Activated naive CD8-positive, alpha-beta T cell treated with anti-CD3 and anti-CD28 coated beads, Interleukin-2, amount 10 ng/mL, durations not matched to agents 7 days and 5 days (primary cell): ENCODE results near the gene TET1. TPM values are rescaled to one million over a fixed set of nuclear protein-coding genes. Genes with fewer than 3 reads are reported as not detected.
"Not testable (repeated sequence)": the region's sequence is repeated elsewhere in the genome, so short reads cannot be mapped to it uniquely, and the experiment has no call there.

Experiments
- ATAC-seq: fragments of 150-1000 bp; cut with Tn5 transposase; one replicate; pipeline ENCODE4 v1.10.0; 2021; ENCODE audit warnings: low read depth, moderate library complexity
- POLR2A ChIA-PET: fragments of 350-600 bp; sonication (Branson Sonifier 250); formaldehyde crosslinking; loops from one replicate; lab custom pipeline; 2021; ENCODE audit warnings: antibody characterized with exemption; lab: Charles Lee
- DNase-seq: peaks from one replicate; pipeline ENCODE4 v3.0.0; 2021
- H3K27ac Mint-ChIP-seq: one replicate; pipeline ENCODE4 v1.8.0; 2022; ENCODE audit warnings: mild to moderate bottlenecking, mixed read lengths
- H3K27me3 Mint-ChIP-seq: one replicate; pipeline ENCODE4 v1.8.0; 2022; ENCODE audit warnings: mild to moderate bottlenecking, moderate library complexity, mixed read lengths
- H3K36me3 Mint-ChIP-seq: one replicate; pipeline ENCODE4 v1.8.0; 2021; ENCODE audit warnings: mild to moderate bottlenecking, mixed read lengths
- H3K4me1 Mint-ChIP-seq: one replicate; pipeline ENCODE4 v1.8.0; 2021; ENCODE audit warnings: mixed read lengths
- H3K4me3 Mint-ChIP-seq: one replicate; pipeline ENCODE4 v1.8.0; 2022; ENCODE audit warnings: mild to moderate bottlenecking, moderate library complexity, mixed read lengths
- H3K9me3 Mint-ChIP-seq: one replicate; pipeline ENCODE4 v1.8.0; 2021; ENCODE audit warnings: mixed read lengths
- total RNA-seq, 2 experiments: library from RNA; stranded (reverse); gene quantifications; one replicate each; pipeline ENCODE4 v1.2.3, GENCODE V29; 2021

Gene TET1
- total RNA-seq, 2 experiments from 2014 or later: 3.8 to 4.1 TPM

- Mint-ChIP-seq H3K9me3 (no peaks in the 10 kb centered on the region), H3K27me3 (no peaks in the 10 kb centered on the region), H3K4me1 (peaks cover 26% of the 10 kb centered on the region), H3K36me3 (peaks cover 20% of the 10 kb centered on the region), H3K27ac (no peak overlapping the region), H3K4me3 (no peak overlapping the region)
- ATAC-seq (no peak), DNase-seq (no peak)
- POLR2A ChIA-PET: no interaction called here
Measured at GRCh38 chr10:68603766-68604165, 43.6 kb downstream of the TET1 start.

DNA sequence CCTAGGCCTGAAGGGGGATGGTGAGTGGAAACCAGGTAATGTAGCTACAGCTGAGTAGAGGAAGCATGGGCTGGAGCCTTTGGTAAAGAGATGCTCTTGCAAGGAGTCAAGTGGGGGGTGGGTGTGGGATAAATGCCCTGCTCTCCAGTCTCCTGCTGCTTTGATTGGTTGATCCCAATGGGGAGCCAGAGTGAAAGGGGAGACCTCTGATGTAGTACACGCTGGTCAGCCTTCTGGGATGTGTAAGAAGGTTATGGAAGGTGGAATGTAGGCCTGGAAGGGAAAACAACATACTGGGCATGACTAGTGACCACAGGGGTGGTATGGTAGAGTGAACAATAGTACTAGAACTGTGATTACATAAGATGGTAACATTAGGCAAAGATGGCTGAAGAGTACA, 44.3 kb downstream of the TET1 start:
- H3K4me3 Mint-ChIP-seq: no peak overlapping the region
- H3K4me1 Mint-ChIP-seq: peaks cover 26% of the 10 kb centered on the region

GRCh38 chr10:68606918-68607317, 46.8 kb downstream of the TET1 start:
- Mint-ChIP-seq H3K27me3 (no peaks in the 10 kb centered on the region), H3K4me3 (no peak overlapping the region), H3K27ac (no peak overlapping the region), H3K36me3 (peaks cover 20% of the 10 kb centered on the region), H3K9me3 (no peaks in the 10 kb centered on the region), H3K4me1 (peaks cover 8% of the 10 kb centered on the region)
- no peak for ATAC-seq
- POLR2A ChIA-PET: interaction anchor here (0.6 kb wide), 1 partner anchor 769 kb away, joined by 4 read pairs; the partner anchor contains the start of gene DNAJC12
- DNase-seq: no peak

More for the DNA sequence above, 44.3 kb downstream of the TET1 start:
- H3K9me3 Mint-ChIP-seq: no peaks in the 10 kb centered on the region
- ATAC-seq (no peak), DNase-seq (no peak)
- POLR2A ChIA-PET: no interaction called here
- H3K27ac Mint-ChIP-seq: no peak overlapping the region
- no peaks in the 10 kb centered on the region for H3K27me3 Mint-ChIP-seq
- peaks cover 20% of the 10 kb centered on the region for H3K36me3 Mint-ChIP-seq

GRCh38 chr10:68610023-68610422, 49.9 kb downstream of the TET1 start:
- POLR2A ChIA-PET, H3K4me1 Mint-ChIP-seq, H3K36me3 Mint-ChIP-seq, H3K4me3 Mint-ChIP-seq, H3K9me3 Mint-ChIP-seq, ATAC-seq, H3K27me3 Mint-ChIP-seq, H3K27ac Mint-ChIP-seq, DNase-seq: not testable (repeated sequence)

GRCh38 chr10:68611227-68611626, 51.1 kb downstream of the TET1 start:
- no peak overlapping the region for H3K27ac Mint-ChIP-seq
- no peaks in the 10 kb centered on the region for H3K27me3 Mint-ChIP-seq
- peaks cover 1% of the 10 kb centered on the region for H3K36me3 Mint-ChIP-seq
- ATAC-seq (no peak), DNase-seq (no peak)
- POLR2A ChIA-PET: interaction anchor here (0.6 kb wide), 1 partner anchor 78 kb away, joined by 3 read pairs; no protein-coding TSS in a partner anchor
- H3K4me3 Mint-ChIP-seq: no peak overlapping the region
- no peaks in the 10 kb centered on the region for H3K9me3 Mint-ChIP-seq
- peaks cover 1% of the 10 kb centered on the region for H3K4me1 Mint-ChIP-seq

DNA sequence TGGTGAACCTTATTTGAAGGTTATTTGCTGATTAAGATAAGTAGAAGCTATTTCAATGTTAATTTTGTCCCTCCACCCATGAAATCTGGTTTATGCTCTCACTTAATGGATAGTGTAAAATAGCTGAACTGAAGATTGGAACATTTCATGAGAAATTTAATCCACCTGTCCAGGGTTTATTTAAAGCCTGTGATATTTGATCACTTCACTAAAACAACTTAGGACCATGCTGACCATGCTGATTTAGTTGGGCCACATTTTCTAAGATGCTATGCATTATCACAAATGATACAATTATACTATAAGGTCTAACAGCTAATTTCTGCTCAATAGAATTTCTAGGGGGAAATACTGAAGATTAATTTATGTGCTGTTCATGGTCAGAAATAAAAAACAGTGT, 53.8 kb downstream of the TET1 start:
- H3K4me1 Mint-ChIP-seq: not testable (repeated sequence)

DNA sequence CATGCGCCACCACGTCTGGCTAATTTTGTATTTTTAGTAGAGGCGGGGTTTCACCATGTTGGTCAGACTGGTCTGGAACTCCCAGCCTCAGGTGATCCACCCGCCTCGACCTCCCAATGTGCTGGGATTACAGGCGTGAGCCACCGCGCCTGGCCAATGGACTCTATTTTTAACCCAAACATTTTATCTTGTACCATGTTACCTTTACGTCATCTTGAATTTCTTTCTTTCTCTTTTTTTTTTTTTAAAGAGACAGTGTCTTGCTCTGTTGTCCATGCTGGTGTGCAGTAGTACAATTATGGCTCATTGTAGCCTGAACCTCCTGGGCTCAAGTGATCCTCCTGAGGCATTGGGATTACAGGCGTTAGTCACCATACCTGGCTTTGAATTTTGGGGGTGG, 57.6 kb downstream of the TET1 start:
- POLR2A ChIA-PET, H3K9me3 Mint-ChIP-seq, ATAC-seq, H3K4me1 Mint-ChIP-seq, H3K4me3 Mint-ChIP-seq, H3K27ac Mint-ChIP-seq, DNase-seq, H3K36me3 Mint-ChIP-seq, H3K27me3 Mint-ChIP-seq: not testable (repeated sequence)

More for the DNA sequence above, 53.8 kb downstream of the TET1 start:
- H3K27me3 Mint-ChIP-seq, H3K36me3 Mint-ChIP-seq, H3K27ac Mint-ChIP-seq, H3K4me3 Mint-ChIP-seq, ATAC-seq, H3K9me3 Mint-ChIP-seq, DNase-seq, POLR2A ChIA-PET: not testable (repeated sequence)

GRCh38 chr10:68618234-68618633, 58.1 kb downstream of the TET1 start:
- no peak for ATAC-seq
- POLR2A ChIA-PET: no interaction called here
- DNase-seq: no peak
- no peaks in the 10 kb centered on the region for H3K27me3 Mint-ChIP-seq
- no peak overlapping the region for H3K4me3 Mint-ChIP-seq
- no peaks in the 10 kb centered on the region for H3K9me3 Mint-ChIP-seq
- H3K4me1 Mint-ChIP-seq: peaks cover 1% of the 10 kb centered on the region
- H3K36me3 Mint-ChIP-seq: peaks cover 4% of the 10 kb centered on the region
- no peak overlapping the region for H3K27ac Mint-ChIP-seq

GRCh38 chr10:68619595-68619994, 59.5 kb downstream of the TET1 start:
- Mint-ChIP-seq H3K4me3 (no peak overlapping the region), H3K27me3 (no peaks in the 10 kb centered on the region), H3K27ac (no peak overlapping the region), H3K4me1 (no peaks in the 10 kb centered on the region), H3K9me3 (no peaks in the 10 kb centered on the region), H3K36me3 (peaks cover 4% of the 10 kb centered on the region)
- DNase-seq (no peak), ATAC-seq (no peak)
- POLR2A ChIA-PET: no interaction called here

GRCh38 chr10:68625316-68625921, 65.3 kb downstream of the TET1 start:
- no peaks in the 10 kb centered on the region for H3K9me3 Mint-ChIP-seq
- H3K27ac Mint-ChIP-seq: peak overlapping the region; percentile 54
- H3K4me3 Mint-ChIP-seq: peak overlapping the region; percentile 39
- no peaks in the 10 kb centered on the region for H3K27me3 Mint-ChIP-seq
- POLR2A ChIA-PET: no interaction called here
- H3K4me1 Mint-ChIP-seq: peaks cover 22% of the 10 kb centered on the region
- peaks cover 6% of the 10 kb centered on the region for H3K36me3 Mint-ChIP-seq
- peak; percentile 52 for ATAC-seq
- DNase-seq: no peak

GRCh38 chr10:68628576-68629127, 68.5 kb downstream of the TET1 start:
- Mint-ChIP-seq H3K4me1 (peaks cover 22% of the 10 kb centered on the region), H3K36me3 (peaks cover 6% of the 10 kb centered on the region), H3K27ac (peak overlapping the region; percentile 14), H3K27me3 (no peaks in the 10 kb centered on the region), H3K4me3 (no peak overlapping the region), H3K9me3 (no peaks in the 10 kb centered on the region)
- POLR2A ChIA-PET: no interaction called here
- DNase-seq (no peak), ATAC-seq (peak; percentile 18)

GRCh38 chr10:68632271-68632560, 72.1 kb downstream of the TET1 start:
- ATAC-seq, H3K27me3 Mint-ChIP-seq, POLR2A ChIA-PET, H3K9me3 Mint-ChIP-seq, DNase-seq, H3K27ac Mint-ChIP-seq, H3K4me3 Mint-ChIP-seq, H3K36me3 Mint-ChIP-seq: not testable (repeated sequence)
- H3K4me1 Mint-ChIP-seq: peaks cover 10% of the 10 kb centered on the region

DNA sequence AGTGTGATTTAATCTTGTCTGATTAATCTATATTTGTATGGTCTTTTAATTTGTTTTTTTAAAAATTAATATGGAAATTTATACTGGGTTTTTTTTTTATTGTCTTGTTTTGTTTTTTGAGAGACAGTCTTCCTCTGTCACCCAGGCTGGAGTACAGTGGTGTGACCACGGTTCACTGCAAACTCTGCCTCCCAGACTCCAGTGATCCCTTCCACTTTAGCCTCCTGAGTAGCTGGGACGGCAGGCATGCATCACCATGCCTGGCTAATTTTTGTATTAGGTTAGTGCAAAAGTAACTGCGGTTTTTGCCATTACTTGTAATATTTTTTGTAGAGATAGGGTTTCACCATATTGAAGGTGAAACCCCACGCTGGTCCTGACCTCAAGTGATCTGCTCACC, 73.1 kb downstream of the TET1 start:
- ATAC-seq (no peak), DNase-seq (no peak)
- H3K36me3 Mint-ChIP-seq: peaks cover 6% of the 10 kb centered on the region
- H3K27me3 Mint-ChIP-seq: no peaks in the 10 kb centered on the region
- H3K27ac Mint-ChIP-seq: no peak overlapping the region
- POLR2A ChIA-PET: no interaction called here
- H3K4me3 Mint-ChIP-seq: no peak overlapping the region
- peaks cover 8% of the 10 kb centered on the region for H3K4me1 Mint-ChIP-seq
- no peaks in the 10 kb centered on the region for H3K9me3 Mint-ChIP-seq

GRCh38 chr10:68633816-68634466, 73.8 kb downstream of the TET1 start:
- no peak overlapping the region for H3K27ac Mint-ChIP-seq
- H3K9me3 Mint-ChIP-seq: no peaks in the 10 kb centered on the region
- ATAC-seq: no peak
- no peak for DNase-seq
- H3K36me3 Mint-ChIP-seq: peaks cover 9% of the 10 kb centered on the region
- POLR2A ChIA-PET: no interaction called here
- peaks cover 5% of the 10 kb centered on the region for H3K4me1 Mint-ChIP-seq
- no peak overlapping the region for H3K4me3 Mint-ChIP-seq
- H3K27me3 Mint-ChIP-seq: peaks cover 2% of the 10 kb centered on the region
